ENCODE data around the gene SHISAL2A. TPM values are rescaled to one million over a fixed set of nuclear protein-coding genes. Genes with fewer than 3 reads are reported as not detected.

Gene SHISAL2A
- total RNA-seq, 1 experiment from 2014 or later, result 0.90 TPM

DNA sequence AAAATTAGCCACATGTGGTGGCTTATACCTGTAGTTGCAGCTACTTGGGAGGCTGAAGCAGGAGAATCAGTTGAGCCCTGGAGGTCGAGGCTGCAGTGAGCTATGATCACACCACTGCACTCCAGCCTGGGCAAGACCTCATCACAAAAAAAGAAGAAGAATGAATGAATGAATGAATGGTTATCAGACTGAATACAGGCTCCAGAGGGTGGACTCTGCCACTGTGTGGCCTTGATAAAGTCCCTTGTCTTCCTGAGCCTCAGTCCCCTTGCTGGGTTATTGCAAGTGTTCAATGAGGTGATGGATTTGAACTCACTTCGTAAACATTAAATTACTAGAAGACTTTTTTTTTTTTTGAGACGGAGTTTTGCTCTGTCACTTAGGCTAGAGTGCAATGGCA is 24.7 kb downstream of the SHISAL2A start:
- no peaks in the 10 kb centered on the region for H3K79me2 ChIP-seq (ENCODE audit: insufficient read depth, low read length)
- Mint-ChIP-seq H3K27me3 (ENCODE audit: low read depth) (no peaks in the 10 kb centered on the region), H3K4me3 (no peak overlapping the region), H3K4me1 (peaks cover 20 to 35% of the 10 kb centered on the region in 2 experiments), H3K27ac (no peak overlapping the region), H3K36me3 (ENCODE audit: insufficient read depth in 1 of 3, low read depth in 3 of 3) (no peaks in the 10 kb centered on the region), H3K9me3 (no peaks in the 10 kb centered on the region)
- no peak overlapping the region for H3K4me2 ChIP-seq (ENCODE audit: insufficient read depth, insufficient read length, low read length)
- no peak overlapping the region for H2AFZ ChIP-seq (ENCODE audit: low read length)
- H2AK5ac ChIP-seq (ENCODE audit: insufficient read length, low read length), result no peak overlapping the region
- no peak overlapping the region for H3K4ac ChIP-seq (ENCODE audit: low read depth, low read length)
- H3K14ac ChIP-seq (ENCODE audit: insufficient read depth, low read length), result no peak overlapping the region
- H4K8ac ChIP-seq (replicated peaks; ENCODE audit: insufficient read length, low read depth, low read length), result no peak overlapping the region
- no peak overlapping the region for H4K91ac ChIP-seq (ENCODE audit: insufficient read length, low read depth, low read length)
- no peaks in the 10 kb centered on the region for H3K23me2 ChIP-seq (ENCODE audit: insufficient read length, low read depth, low read length, poor library complexity, severe bottlenecking)
- H3K56ac ChIP-seq (ENCODE audit: insufficient read length, low read depth, low read length), result no peak overlapping the region
- DNase-seq, result no peak
- no peak overlapping the region for H2BK15ac ChIP-seq (ENCODE audit: low read depth, low read length)
- H2BK5ac ChIP-seq (ENCODE audit: insufficient read length, low read length), result no peak overlapping the region
- no peak overlapping the region for H2BK12ac ChIP-seq (ENCODE audit: insufficient read length, low read depth, low read length)
- no peak overlapping the region for H2BK20ac ChIP-seq (ENCODE audit: low read depth, low read length, poor library complexity, severe bottlenecking)
- H2BK120ac ChIP-seq (ENCODE audit: low read depth, low read length, poor library complexity, severe bottlenecking), result no peak overlapping the region
- H4K5ac ChIP-seq (ENCODE audit: insufficient read length, low read depth, low read length), result no peak overlapping the region
- H3K9ac ChIP-seq (ENCODE audit: extremely low read depth, insufficient read length, low read length), result no peak overlapping the region
- H3K79me1 ChIP-seq (ENCODE audit: insufficient read depth, low read depth, low read length, poor library complexity, severe bottlenecking), result no peaks in the 10 kb centered on the region
- H3K27ac ChIP-seq (ENCODE audit: insufficient read length, low read depth, low read length), result no peak overlapping the region
- no peak for TF ChIP-seq CTCF (conservative IDR thresholded peaks at IDR 0.05)
- H3K9me3 ChIP-seq (ENCODE audit: control insufficient read depth, low read depth, low read length), result no peaks in the 10 kb centered on the region
- no peaks in the 10 kb centered on the region; the same call in 1 of the 2 replicates for H3K27me3 ChIP-seq (ENCODE audit: insufficient read depth, low read length)
- WGBS (ENCODE audit: extremely low coverage, insufficient read length, low lambda C conversion rate), result no CpG with 5 or more reads among the region's 3 CpGs
- H4K20me1 ChIP-seq (ENCODE audit: control insufficient read depth, insufficient read depth, insufficient read length), result no peaks in the 10 kb centered on the region
- H3K4me1 ChIP-seq (ENCODE audit: insufficient read depth, low read length), result peaks cover 2% of the 10 kb centered on the region; the same call in 1 of the 2 replicates
- H3T11ph ChIP-seq (ENCODE audit: low read length), result no peak overlapping the region
- H3K23ac ChIP-seq (ENCODE audit: insufficient read length, low read depth, low read length), result no peak overlapping the region
- no peak overlapping the region for H3K18ac ChIP-seq (ENCODE audit: insufficient read length, low read depth, low read length)

Measured in H9 (cell line).